LNCaP clone FGC (cell line): ENCODE data around the gene RAB11FIP4.

Experiments used
- DNase-seq: peaks from one replicate; pipeline ENCODE4 v3.0.0-alpha.2; 2011; ENCODE audit warnings: low read depth
- H3K4me3 ChIP-seq: 2 replicates; pipeline ENCODE4 v1.5.1; 2011; ENCODE audit warnings: mild to moderate bottlenecking, low read depth, low read length, control low read depth
- TF ChIP-seq, protein P1 (sequence below): IDR thresholded peaks from 2 replicates; pipeline ENCODE4 v1.5.1; 2012; ENCODE audit warnings: mild to moderate bottlenecking; ENCODE audit not compliant: control insufficient read depth, insufficient read depth; ENCODE audit errors: extremely low read depth

RAB11FIP4 gene

DNA sequence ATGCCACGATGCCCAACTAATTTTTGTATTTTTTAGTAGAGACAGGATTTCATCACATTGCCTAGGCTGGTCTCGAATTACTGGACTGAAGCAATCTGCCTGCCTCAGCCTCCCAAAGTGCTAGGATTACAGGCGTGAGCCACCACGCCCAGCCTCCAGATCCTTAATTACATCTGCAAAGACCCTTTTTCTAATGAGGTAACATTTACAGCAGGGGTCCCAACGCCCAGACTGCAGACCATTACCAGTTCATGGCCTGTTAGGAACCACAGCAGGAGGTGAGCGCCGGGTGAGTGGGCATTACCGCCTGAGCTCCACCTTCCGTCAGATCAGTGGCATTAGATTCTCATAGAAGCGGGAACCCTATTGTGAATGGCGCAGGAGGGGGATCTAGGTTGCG is 4.0 kb upstream of the RAB11FIP4 start:
- H3K4me3 ChIP-seq, result no peak overlapping the region
- TF ChIP-seq, protein P1, sequence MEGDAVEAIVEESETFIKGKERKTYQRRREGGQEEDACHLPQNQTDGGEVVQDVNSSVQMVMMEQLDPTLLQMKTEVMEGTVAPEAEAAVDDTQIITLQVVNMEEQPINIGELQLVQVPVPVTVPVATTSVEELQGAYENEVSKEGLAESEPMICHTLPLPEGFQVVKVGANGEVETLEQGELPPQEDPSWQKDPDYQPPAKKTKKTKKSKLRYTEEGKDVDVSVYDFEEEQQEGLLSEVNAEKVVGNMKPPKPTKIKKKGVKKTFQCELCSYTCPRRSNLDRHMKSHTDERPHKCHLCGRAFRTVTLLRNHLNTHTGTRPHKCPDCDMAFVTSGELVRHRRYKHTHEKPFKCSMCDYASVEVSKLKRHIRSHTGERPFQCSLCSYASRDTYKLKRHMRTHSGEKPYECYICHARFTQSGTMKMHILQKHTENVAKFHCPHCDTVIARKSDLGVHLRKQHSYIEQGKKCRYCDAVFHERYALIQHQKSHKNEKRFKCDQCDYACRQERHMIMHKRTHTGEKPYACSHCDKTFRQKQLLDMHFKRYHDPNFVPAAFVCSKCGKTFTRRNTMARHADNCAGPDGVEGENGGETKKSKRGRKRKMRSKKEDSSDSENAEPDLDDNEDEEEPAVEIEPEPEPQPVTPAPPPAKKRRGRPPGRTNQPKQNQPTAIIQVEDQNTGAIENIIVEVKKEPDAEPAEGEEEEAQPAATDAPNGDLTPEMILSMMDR, result no peak
- DNase-seq, result no peak

- TF ChIP-seq, protein P1, result no peak
- no peak for DNase-seq
- H3K4me3 ChIP-seq, result no peak overlapping the region
These were observed 3.1 kb upstream of the RAB11FIP4 start for GRCh38 chr17:31388351-31388750.

DNA sequence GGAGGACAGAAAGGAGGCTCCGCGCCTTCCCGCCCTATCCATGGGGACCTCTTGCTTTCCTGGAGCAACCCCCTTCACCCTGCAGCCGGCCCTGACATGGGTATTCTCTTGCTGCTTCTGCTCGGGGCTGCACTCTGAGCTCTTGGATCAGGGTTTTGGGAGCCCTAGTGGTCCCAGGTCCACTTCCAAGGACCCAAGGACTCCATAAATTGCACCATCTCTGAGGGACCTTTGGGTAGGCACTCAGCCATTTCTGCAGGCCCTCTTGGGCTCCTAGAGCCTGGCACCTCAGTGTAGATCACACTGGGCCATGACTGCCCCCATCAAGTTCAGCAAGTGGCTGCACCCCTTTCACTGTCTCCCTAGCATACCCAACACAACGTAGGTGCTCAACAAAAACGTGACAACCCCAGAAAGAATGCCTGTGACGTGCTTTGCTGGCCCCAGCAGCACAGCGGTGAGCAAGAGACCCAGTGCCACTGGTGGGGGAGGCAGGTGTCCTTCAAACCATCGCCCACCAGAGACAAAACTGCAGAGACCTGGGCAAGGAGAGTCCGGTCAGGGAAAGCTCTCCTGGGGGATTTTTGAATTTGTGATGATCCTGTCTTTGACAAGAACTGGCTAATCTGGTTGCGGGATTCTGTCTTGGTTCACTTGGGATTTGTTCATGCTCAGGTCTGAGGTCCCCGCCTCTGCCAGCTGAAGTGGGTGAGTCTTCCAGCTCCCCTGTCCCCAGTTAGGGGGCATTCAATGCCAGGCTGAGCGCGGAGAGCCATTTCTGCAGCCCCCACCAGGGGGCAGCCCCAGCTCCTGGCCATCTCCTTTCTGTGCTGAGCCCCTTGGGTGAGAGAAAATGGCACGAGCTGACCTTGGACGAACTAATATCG is 2.5 kb upstream of the RAB11FIP4 start:
- no peak overlapping the region for H3K4me3 ChIP-seq
- no peak for DNase-seq
- TF ChIP-seq, protein P1, result peak; percentile 47

GRCh38 chr17:31389657-31390381 is 1.7 kb upstream of the RAB11FIP4 start:
- TF ChIP-seq, protein P1, result no peak
- no peak overlapping the region for H3K4me3 ChIP-seq
- DNase-seq, result no peak

GRCh38 chr17:31390426-31390747 is 1.1 kb upstream of the RAB11FIP4 start:
- TF ChIP-seq, protein P1, result no peak
- H3K4me3 ChIP-seq, result no peak overlapping the region
- DNase-seq, result no peak

- no peak overlapping the region for H3K4me3 ChIP-seq
These were observed 553 bp upstream of the RAB11FIP4 start for GRCh38 chr17:31390748-31391495.

More at GRCh38 chr17:31390748-31391495, 553 bp upstream of the RAB11FIP4 start:
- TF ChIP-seq, protein P1, result no peak
- DNase-seq, result no peak
